Erythroblast (primary cell): ENCODE data around the gene MAN1A2.

Experiments
- GATA1 ChIP-seq: IDR thresholded peaks from 2 replicates; pipeline ENCODE4 v1.6.1; 2011; ENCODE audit warnings: low read depth, mild to moderate bottlenecking, control low read depth, low read length, moderate library complexity
- POLR2A ChIP-seq: IDR thresholded peaks from 2 replicates; pipeline ENCODE4 v1.6.1; 2011; ENCODE audit warnings: mild to moderate bottlenecking, low read length

DNA sequence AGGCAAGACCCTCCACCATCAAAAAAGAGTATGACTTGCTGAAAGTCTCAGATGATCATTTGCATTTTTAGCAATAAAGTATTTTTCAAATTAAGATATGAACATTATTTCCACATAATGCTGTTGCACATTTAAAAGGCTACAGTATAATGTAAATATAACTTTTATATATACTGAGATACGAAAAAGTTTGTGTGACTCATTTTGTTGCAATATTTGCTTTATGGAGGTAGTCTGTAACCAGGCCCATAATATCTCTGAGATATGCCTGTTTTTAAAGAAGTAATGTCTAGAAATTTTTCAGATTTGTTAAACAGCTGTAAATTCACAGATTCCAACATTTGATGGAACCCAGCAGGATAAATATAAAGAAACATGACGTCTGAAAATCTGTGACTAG lies 86.7 kb downstream of the MAN1A2 start:
- no peak for TF ChIP-seq POLR2A
- no peak for TF ChIP-seq GATA1
